ENCODE results near the gene SPOCK1.
A peak's percentile ranks its signal among the peaks of the same experiment; 100 is the strongest.

Gene SPOCK1

DNA sequence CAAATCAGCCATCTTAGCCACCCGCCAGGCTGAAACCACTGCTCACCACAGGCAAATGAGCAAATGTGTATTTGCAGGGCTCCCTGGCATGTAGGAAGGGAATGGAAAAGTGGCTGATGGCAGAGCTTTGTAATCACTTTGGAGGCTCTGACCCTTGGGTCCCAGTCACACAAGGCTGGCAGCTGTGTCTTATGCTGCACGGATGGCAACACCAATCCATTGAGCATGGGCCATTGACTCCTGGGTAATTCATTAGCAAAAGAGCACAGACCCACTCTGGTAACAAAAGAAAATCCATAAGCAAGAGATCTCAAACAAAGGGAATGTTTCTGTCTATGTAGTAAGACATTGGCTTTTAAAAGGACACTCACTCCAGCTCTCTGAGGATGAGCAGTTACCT lies 57.6 kb downstream of the SPOCK1 start:
- DNase-seq (ENCODE audit: low spot score): no peak

DNA sequence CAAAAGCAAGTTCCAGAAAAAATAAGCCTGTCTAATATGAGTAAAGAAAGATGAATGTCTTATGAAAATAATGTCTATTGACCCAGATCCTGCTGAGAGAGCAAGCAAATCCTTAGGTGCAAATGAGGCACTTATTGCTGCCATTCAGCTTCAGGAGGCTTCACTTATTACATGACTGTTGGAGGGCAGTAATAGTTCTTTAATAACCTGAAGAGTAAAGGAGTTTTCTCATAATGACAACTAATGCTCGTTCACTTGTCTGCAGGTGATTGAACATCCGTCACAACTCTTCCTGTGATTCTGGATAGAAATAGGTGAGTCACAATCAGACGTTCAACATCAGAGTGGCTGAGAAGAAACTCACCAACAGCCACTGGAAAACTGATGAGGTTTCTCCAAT lies 58.3 kb downstream of the SPOCK1 start:
- DNase-seq (ENCODE audit: low spot score): no peak

DNA sequence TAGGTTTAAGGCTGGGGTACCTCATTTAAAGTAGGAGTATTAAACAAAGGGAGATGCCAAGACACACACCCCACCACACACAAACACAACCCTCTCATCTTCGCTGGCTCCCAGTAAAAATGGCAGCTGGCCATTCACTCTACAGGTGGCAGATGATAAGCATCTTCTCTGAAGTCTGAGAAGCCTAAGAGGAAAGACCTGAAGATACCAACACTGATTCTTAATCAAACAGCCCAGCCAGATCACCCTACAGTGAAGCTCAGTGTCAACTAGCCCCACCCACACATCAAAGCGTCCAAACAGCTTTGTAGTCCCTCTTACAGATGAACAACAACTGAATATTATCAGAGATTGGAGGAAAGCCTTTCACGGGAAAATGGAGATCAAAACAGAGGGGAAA lies 59.5 kb downstream of the SPOCK1 start:
- DNase-seq (ENCODE audit: low spot score): no peak

DNA sequence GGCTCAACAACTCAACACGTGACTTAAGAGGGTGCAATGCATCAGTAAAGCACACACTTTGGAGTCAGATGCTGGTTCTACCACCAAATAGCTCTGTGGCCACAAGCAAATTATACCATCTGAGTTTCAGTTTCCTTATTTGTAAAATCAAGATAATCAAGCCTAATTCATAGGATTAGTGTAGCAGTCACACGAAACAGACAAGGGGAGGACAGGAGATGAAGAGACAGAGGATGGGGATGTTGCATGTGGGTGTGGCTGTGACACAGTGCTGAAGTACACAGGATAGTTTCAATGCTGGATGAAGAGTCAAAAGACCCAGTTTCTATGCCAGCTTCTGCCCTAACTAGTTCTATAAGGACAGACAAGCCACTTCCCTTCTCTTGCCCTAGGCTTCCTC lies 60.2 kb downstream of the SPOCK1 start:
- DNase-seq (ENCODE audit: low spot score): no peak

- DNase-seq (ENCODE audit: low spot score): no peak
These were observed 61.4 kb downstream of the SPOCK1 start for GRCh38 chr5:137437774-137438173.

GRCh38 chr5:137433539-137433938 lies 65.6 kb downstream of the SPOCK1 start:
- DNase-seq (ENCODE audit: low spot score): no peak

DNA sequence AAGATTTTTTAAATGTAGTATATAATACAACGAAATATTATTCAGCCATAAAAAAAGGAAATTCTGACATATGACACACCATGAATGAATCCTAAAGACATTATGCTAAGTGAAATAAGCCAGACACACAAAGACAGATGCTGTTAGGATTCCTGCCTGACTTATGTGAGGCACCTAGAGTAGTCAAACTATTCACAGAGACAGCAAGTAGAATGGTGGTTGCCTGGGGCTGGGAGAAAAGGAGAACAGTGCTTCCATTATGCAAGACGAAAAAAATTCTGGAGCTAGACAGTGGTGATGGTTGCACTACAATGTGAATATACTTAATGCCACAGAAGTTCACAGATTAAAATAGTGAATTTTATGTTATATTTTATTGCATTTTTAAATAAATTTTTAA lies 66.8 kb downstream of the SPOCK1 start:
- DNase-seq (ENCODE audit: low spot score): no peak

DNA sequence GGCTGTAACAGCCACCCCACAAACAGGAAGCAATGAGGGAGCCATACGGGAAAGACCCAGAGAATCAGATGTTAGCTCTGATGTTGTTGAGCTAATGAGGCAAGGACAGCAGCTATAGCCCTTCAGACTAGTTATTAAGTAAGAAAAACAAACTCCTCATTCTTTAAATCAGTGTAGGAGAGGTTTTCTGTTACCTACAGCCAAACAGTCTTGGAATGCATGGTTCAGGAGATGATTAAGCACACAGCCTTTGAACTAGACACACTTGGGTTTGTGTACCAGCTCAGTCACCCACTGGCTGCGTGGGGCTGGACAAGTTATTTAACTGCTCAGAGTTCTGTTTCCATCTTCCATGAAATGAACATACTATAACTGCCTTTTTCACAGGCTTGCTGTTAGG lies 68.1 kb downstream of the SPOCK1 start:
- DNase-seq (ENCODE audit: low spot score): no peak

DNA sequence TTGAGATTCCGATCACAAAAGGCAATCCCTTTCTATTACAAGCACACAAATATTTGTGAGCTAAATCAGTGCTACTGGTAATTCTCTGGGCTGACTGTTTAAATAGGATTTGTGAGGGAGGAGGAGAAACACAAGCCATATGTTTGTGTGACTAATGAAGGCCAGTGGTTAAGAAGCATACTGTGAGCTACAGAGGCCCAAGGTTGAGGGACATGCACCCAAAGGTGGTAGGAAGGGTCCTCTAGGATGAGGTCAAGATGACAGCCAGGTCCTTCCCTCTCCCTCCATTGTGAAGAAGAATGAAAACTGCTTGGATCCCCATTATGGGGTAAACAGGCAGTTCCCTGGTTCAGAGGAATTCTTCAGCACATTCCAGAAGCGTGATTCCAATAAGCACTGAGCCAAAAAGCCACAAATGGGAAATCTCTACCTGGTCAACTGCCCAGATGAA lies 83.9 kb downstream of the SPOCK1 start:
- DNase-seq (ENCODE audit: low spot score): peak; percentile 22

- no peak for DNase-seq (ENCODE audit: low spot score)
These were observed 84.9 kb downstream of the SPOCK1 start for GRCh38 chr5:137414112-137414755.

- no peak for DNase-seq (ENCODE audit: low spot score)
These were observed 87.0 kb downstream of the SPOCK1 start for GRCh38 chr5:137412136-137412535.

DNA sequence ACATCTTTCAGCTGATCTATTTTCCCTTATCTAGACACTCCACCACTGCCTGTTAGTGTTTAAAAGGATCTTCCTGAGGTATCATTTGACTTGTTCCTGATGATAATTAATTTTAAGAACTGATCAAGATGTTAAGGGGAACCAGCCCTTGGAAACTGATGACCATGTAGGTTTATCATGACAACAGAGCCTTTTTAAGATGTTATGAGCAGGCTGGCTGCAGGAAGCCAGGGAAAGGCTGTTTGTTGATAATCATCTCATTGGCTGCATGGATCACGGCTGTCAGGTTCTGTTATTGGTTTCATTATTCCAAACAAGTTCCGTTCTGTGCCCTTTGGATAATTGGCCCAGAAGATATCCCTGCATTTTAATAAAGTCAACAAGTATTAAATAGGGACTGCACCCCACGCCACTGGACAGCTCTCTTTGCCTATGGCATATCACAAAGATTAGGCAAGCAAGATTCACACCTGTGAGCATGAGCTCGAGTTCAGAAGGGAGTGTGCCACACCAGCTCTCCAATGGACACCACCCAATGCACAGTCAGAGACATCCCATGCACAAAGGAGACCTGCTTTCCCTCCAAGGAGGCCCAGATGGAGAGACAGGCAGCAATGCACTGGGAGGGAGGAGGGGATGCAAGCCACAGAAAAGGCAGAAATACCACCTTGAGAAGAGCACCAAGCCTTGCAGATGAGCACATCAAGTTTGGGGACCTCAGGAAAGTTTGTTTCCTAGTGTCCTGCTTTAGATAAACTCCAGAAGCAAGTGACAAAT lies 88.7 kb downstream of the SPOCK1 start:
- DNase-seq (ENCODE audit: low spot score): no peak

GRCh38 chr5:137409736-137410135 lies 89.4 kb downstream of the SPOCK1 start:
- DNase-seq (ENCODE audit: low spot score): no peak

GRCh38 chr5:137407090-137407489 lies 92.0 kb downstream of the SPOCK1 start:
- no peak for DNase-seq (ENCODE audit: low spot score)

DNA sequence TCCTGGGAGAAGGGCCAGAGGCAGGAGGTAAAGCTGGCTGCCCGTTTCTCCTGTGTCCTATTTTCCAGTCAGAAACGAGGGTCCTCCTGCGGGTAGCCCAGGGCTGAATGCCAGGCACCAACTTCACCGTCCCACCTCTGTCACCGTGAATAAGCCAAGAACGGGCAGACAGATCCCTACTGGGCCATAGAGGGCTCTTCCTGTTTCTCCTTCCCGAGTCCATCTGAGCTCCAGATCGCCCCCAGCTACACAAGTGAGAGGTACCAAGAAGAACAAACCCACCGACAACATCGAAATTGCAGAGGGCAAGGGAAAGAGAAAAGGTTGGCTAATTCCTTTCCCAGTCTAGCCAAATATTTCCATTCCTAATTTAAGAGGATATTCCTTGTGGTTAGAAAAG lies 93.7 kb downstream of the SPOCK1 start:
- no peak for DNase-seq (ENCODE audit: low spot score)

DNA sequence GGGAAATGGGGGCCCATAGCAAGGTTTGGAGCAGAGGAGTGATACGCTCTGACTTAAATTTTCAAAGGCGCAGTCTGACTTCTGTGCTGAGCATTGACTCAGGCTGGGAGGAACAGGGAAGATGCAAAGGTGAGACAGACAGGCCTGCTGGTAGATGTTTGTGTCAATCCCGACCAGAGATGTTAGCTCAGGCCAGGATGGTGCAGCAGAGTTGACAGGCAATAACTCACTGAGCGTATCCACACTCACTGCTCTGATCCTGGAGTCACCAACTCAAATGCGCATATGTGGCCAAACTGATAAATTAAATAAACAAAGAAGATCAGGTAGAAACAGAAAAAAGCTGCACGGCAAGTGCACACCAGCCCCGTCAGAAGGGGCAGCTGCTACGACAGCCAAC lies 95.3 kb downstream of the SPOCK1 start:
- DNase-seq (ENCODE audit: low spot score): no peak

DNA sequence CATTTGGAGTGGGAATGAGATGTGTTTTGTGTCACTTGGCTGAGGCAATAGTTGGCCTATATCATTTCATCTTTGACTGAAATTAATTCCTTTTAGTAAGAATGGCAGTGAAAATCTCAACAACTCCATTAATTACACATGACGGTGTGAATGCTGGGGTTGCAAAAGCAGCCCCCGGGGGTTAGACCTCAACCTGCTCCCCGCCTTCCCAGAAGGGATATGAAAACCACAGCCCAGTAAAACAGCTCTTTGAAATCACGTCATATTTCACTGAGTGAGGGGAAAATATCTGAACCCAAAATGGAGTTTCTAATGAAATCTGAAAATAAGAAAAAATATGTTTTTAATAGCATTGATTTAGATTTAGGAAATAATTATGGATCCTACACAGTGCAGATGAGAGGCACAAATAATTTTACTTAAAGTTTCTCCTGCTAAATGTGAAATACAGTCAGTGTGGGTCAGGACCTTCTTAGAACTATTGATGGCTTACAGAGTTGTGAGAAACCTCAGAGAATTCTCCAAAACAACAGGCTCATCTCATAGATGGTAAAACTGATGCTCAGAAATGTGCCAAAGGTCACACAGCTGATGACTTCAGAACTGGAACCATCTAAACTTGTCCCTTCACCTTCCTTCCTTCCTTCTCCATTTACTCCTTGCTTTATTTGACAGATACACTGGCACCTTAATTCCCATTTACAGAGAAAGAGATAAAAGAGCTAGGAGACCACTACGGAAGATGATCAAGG lies 96.5 kb downstream of the SPOCK1 start:
- no peak for DNase-seq (ENCODE audit: low spot score)

DNA sequence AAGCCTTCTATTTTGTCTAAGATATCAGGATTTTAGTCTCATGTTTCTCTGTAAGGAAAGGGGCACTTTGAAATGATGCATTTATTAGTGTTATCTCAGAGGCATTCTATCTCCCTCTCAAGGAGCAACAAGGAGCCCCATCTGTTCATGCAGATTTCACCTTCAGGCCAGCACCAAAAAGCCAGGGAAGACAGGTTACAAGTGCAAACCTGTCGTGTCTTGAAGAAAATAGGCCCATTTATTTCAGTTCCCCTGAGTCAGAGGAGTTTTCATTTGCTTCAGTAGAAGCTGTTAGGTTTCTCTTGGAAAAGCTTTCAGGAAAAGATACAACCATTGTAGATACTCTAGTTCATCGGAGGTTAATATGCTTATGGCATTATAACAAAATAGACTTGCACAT lies 97.2 kb downstream of the SPOCK1 start:
- no peak for DNase-seq (ENCODE audit: low spot score)

DNA sequence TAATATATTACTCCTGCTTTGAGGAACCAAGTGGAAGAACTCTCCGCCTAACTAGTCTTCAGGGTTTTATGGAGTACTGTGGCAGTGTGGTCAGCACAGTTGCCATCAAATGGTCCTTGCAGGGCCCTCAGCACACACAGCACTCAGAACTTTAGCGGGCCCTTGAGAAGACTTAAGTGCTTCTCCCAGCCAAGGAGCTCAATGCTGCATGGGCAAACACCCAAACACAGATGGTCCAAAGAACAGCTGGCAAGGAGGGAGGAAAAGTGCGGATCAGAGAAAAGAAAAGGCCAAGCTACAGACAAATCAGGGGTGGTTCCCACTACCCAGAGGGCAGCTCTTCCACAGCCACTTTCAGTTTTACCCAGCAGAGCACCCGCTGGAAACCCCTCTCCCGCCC lies 98.6 kb downstream of the SPOCK1 start:
- no peak for DNase-seq (ENCODE audit: low spot score)

DNA sequence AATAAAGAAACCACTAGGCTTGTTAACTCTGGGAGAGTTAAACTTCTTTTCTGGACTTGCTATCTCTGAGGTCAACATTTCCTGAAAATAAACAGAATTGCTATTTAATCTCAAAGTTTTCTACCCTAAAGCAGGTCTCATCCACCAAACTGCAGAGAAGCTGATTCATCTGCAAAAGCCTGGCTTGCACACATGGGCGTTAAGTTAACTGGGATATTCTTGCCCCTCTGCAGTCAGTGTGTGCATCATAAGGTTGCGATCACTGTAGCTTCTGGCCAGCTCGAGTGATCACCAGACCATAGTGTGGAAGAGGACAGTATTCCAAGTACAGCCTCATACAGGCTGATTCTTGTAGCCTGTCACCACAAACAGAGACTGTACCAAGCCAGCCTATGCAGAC lies 99.2 kb downstream of the SPOCK1 start:
- DNase-seq (ENCODE audit: low spot score): no peak

DNA sequence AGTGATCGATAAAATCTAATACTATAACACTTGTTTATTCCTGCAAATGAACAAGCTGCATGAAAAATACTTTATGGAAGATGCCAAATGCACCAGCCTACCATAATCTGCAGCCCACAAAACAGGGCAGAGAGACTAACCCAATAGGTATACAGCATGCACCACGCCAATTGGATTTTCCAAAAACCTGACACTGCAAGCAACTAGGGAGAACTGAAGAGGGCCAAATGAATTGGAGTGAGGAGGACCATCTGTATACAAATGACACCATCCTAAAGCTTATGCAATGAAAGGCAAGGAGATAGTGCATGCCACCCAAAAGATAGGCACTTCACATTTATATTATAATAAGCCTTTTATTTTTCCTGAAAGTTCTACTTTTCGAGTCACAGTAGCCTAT lies 100.4 kb downstream of the SPOCK1 start:
- no peak for DNase-seq (ENCODE audit: low spot score)

DNA sequence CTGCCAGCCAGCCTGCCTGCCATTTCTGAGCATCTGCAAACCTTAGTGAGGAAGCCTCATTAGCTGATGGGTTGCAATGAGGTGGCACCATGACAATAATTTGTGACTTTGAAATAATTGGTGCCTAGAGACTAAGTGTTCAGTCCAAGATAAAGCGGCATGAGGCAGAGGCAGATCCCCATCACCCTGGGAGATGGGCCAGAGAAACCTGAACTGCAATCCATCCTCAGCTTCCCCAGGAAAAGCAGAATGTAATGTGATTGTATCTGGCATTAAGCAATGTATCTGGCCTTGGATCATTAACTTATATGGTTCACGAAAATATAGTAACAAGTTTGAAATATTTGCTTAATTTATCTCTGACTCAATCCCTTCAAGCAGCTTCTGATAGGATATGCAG lies 101.0 kb downstream of the SPOCK1 start:
- no peak for DNase-seq (ENCODE audit: low spot score)

All from AG08396 (cell line).